Measurements from ENCODE around the gene FUOM.

The FUOM gene

DNA sequence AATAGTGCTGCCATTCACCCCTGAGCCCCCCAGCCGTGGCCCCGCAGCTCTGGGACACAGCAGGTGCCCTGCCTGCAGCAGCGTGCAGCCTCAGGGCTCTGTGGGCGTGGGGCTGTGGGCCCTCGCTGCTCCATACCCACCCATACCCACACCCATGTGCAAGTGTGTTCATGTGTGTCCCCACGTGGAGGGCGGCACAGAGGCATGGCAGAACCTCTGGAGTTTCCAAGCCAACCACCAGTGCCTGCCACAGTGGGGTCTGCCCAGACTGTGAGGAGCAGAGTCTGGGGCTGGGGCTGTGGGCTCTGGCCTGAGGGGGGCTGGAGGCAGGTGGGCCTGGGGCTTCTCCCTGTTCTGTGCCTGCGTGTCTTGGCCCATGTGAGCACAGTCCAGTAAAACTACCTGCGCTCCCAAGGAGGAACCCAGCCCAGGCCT lies 8.2 kb downstream of the FUOM start:
- no peak for DNase-seq

DNA sequence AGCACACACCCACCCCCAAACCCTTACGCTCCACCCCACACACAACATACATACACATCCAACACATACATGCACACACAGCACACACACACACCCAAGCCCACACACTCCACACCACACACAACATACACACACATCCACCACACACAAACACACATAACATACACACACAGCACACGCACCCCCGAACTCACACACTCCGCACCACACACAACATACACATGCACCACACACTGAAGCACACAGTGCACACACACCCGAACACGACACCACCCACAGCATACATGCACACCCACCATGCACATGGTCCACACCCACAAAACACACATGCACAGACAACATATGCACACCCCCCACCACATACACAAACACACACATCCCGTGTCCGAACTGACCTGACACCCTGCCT lies 8.7 kb downstream of the FUOM start:
- DNase-seq = no peak

DNA sequence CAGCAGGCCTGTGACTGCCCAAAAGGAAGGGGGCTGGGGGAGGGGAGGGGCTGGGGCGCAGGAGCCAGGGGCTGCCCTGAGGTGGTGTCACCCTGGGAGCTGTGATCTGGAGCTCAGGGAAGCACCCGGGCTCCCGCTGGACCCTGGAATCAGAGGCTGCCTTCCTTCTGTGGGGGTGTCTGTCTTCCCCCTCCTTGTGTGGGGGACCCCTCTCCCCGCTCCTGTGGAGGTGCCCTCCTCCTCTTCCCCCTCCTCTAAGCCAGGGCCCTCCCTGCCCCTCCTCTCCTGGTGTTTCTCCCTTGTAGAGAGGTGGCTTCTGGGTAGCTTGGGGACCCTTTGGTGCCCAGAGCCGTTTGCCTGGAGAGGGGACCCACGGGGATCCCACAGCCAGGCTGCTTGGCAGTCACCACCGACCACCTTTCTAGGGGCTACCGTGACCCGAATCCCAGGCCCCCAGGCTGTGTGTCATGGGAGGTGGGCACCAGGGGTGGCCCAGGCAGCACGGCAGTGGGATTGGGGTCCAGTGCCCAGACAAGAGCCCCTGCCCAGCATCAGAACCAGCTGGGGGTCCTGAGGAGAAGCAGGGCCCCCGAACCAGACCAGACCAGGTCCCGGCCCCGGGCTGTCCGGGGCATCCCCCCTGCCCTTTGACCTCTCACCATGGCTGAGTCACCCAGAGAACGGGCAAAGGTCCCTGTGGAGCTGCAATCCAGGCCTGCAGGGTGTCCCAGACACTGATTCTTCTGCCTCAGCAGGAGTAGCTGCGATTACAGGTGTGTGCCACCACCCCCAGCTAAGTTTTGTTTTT lies 9.9 kb downstream of the FUOM start:
- DNase-seq = no peak

- no peak for DNase-seq
These were observed 11.4 kb downstream of the FUOM start for GRCh38 chr10:133346413-133346812.

DNA sequence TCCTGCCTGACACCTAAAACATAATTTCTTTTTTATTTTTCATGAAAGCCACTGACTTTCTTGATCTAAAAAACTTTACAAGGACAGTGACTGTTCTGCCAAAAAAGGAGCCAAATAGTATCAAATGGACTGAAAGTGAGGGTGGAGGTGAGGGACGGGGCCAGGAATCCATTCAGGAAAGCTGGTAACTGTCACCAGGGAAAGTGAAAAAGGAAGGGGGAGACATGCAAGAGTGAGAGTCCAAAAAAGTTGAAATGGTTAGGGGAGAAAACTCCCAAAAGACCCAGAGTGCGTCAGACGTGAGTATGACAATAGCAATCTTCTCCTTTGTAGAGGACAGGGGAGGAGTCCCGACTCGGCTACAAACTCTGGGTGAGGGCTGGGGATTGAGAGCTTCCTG lies 13.6 kb downstream of the FUOM start:
- DNase-seq = no peak

GRCh38 chr10:133343558-133343957 lies 14.3 kb downstream of the FUOM start:
- DNase-seq = no peak

DNA sequence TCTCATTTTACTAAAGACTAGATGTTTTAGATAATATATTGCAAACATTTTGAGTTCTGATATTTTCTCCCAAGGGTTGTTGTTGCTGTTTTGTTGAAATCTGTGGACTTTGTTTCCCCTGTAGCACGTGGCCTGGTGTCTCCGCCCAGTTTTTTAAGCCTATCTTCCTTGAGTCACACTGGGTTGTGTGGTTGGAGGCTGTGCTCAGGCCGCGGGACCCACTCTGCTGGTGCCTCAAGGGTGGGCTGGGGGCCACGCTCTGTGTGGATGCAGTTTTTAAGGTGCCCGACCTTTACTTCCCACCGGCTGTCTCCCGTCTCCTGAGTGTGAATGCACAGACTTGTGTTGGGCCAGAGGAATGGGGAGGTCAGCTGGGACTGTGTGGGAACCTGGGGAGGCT lies 14.9 kb downstream of the FUOM start:
- no peak for DNase-seq

DNA sequence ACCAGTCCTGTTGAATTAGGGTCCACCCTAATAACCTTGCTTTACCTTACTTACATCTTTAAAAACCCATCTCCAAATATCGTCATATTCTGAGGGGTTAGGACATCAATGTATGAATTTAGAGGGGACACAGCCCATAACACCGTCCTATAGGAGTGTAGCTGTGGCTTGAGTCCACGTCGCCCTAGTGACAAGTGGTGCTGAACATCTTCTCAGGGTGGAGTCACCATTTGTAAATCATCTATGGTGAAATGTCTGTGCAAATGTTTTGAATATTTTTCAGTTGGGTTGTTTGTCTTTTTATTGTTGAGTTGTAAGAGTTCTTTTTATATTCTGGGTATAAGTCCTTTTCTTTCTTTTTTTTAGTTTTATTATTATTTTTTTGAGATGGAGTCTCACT lies 15.8 kb downstream of the FUOM start:
- DNase-seq = no peak

DNA sequence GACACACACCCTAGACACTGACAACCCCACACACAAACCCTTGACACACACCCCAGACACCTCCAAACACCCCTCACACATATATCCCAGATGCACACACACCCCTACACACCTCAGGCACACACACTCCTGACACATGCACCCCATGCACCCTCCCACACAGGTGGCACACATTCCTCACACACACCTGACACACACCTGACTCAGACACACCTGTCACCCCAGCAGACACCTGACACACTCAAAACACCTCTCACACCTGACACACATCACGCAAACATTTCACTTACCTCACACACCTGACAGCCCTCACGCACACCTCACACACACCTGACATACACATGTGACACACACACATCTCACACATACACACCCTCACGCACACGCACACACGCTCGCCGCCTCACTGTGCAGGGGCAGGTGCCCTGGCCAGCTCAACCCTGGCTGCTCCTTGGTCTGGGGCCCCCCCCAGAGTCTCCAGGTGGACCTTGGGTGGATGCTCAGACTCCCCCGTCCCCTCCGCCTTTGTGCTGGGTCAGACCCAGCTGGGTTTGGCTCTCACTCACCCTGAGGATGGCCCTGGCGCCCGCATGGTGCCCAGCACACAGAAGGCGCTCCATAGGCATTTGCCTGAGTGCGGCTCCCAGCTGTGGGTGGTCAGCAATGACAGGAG lies 18.0 kb downstream of the FUOM start:
- DNase-seq = no peak

GRCh38 chr10:133338080-133339071 lies 19.4 kb downstream of the FUOM start:
- DNase-seq = no peak

- DNase-seq = no peak
These were observed 20.5 kb downstream of the FUOM start for GRCh38 chr10:133337370-133337725.

DNA sequence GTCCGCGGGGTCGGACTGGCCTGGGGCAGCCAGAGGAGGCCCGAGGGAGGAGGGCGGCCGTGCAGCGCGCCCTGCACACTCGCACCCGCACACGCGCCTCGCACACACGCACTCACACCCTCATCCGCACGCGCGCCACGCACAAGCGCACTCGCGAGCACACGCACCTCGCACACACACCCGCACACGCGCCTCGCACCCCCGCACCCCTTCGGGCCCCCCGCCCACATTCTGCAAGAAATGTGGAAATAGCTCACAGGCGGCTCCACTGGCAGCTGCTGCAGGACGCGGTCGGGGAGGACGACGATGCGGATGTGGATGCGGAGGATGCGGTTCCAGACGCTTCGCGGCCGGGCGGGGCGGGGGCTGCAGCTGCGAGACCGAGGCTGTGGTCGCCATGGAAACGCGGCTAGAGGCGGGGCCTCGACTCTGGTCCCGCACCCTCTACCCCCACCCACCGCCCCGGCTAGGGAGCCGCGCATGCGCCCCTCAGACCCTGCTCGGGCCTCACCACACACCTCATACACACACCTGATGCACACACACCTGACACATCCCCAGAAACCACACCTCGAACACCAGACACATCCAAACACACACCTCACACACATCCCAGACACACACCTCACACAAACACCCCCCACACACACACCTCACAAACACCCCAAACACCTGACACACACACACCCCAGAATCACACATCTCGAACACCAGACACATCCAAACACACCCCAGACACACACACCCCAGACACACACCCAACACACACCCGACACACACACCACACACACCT lies 21.0 kb downstream of the FUOM start, which contains the start of gene CALY:
Gene CALY (minus strand): TSS at position 320 of the 793 bp plus-strand sequence. CDS start 7,907 bp downstream, outside the sequence.
- no peak for DNase-seq

DNA sequence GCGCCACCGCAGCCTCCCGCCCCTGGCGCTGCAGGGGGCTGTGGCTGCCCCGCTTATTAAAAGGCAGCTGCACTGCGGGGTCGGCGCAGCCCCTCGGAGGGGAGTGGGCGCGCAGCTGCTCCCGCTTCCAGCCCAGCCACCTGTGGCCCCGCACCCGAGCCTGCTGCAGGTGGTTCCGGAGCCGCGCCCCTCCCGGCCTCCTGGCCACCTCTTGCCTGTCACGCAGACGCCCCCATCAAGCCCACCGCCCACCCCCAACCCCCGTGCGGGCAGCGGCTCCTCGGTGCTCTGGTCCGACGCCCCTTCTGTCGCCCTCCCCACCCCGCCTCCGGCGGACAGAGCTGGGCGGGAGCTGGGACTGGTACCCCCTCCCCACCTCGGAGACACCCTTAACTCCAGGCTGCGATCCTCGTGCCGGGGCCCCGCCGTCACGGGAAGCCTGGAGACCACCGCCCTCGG lies 21.7 kb downstream of the FUOM start:
- DNase-seq = no peak

DNA sequence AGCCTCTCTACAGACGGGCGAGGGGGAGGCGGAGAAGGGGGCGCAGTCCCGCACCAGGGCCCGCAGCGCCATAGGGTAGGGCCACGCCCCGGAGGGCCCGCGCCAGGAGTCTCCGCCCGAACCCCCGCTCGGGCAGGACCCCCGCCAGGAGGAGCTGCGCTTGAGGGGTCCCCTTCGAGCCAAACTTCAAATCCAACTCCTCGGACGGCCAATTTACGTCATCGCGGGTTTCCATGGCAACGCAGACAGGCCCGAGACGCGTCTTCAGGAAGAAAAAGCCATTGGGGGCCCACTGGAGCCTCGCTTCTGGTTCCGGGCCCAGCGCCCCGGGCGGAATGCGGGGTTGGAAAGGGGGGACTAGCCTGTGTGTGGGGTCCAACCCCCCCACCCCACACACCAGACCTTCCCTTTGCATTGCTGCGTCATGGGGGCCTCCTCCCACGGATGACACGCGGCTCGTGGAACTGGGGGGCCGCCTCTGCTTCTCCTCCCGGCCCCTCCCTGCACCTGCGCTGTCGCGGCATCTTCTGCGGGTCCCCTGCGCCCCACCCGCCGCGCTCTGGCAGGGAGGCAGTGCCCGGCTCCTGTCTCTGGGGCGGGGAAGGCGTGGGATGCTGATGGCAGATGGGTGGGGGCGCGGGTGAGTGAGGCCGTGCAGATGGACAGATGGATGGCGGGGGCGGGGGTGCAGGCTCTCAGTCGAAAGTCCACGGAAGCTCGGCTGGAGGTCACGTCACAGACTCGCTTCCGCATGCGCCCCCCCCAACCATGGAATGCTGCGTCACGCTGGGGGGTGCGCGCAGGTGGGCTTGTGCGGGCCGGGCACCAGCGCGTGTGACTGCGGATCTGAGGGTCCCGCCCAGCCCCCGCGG lies 22.3 kb downstream of the FUOM start:
- no peak for DNase-seq

DNA sequence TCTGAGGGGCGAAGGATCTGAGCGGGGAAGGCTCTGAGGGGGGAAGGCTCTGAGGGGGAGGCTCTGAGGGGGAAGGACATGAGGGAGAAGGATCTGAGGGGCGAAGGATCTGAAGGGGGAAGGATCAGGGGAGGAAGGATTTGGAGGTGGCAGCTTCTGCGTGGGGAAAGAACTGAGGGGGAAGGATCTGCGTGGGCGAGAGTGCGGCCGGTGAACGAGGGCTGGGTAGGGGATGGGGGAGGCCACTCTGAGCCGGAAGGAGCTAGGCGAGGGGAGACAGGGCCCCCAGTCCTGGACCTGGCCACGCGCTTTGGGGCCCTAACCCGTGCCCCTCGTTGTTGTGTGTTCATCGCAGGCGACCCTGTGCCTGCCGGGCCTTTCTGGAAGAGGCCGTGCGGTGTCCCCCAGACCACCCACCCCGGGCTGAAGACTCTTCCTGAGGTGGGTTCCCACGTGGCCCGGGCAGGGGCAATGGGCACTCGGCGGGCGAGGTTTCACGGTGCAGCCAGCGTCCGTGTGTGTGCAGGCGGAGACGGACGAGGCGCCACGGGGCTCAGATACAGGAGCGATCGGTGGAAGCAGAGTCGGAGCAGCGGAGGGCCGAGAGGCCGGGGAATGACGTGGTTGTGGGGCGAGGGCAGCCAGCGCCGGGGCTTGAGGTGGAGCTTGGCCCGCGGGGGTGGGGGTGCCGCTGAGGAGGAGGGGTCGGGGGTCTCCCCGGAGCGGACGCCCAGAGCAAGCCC lies 23.1 kb downstream of the FUOM start:
- DNase-seq = no peak

- no peak for DNase-seq
These were observed 24.7 kb downstream of the FUOM start for GRCh38 chr10:133332936-133333699.

GRCh38 chr10:133329491-133330202 lies 28.2 kb downstream of the FUOM start:
- DNase-seq = no peak

- no peak for DNase-seq
These were observed 29.2 kb downstream of the FUOM start for GRCh38 chr10:133328358-133329343.
